PFSK-1 (cell line): ENCODE data around the gene NEK2.

ENCODE experiments used
- FOXP2 ChIP-seq: optimal IDR thresholded peaks from 2 replicates; pipeline ENCODE3; 2011; ENCODE audit warnings: borderline replicate concordance, control low read depth, inconsistent platforms; ENCODE audit not compliant: insufficient read depth; ENCODE audit errors: extremely low read length, extremely low read depth
- POLR2AphosphoS5 ChIP-seq: IDR thresholded peaks from 2 replicates; pipeline ENCODE4 v1.6.1; 2012; ENCODE audit warnings: low read depth, mild to moderate bottlenecking, control low read depth, low read length, moderate library complexity
- REST ChIP-seq, 2 experiments: IDR thresholded peaks; 2 replicates each; pipeline versions ENCODE4 v1.6.1 to v1.8.0; 2011 to 2012; ENCODE audit warnings: low read depth in 2 of 2, low read length in 2 of 2, control low read depth in 1 of 2, inconsistent platforms in 1 of 2, mild to moderate bottlenecking in 1 of 2, moderate library complexity in 1 of 2; ENCODE audit not compliant: insufficient read depth in 1 of 2
- SIN3A ChIP-seq: IDR thresholded peaks from 2 replicates; pipeline ENCODE4 v1.6.1; 2012; ENCODE audit warnings: mild to moderate bottlenecking, low read length, moderate library complexity, borderline replicate concordance; ENCODE audit not compliant: insufficient read depth
- TAF1 ChIP-seq: IDR thresholded peaks from 2 replicates; pipeline ENCODE4 v1.6.1; 2012; ENCODE audit warnings: low read length, control low read depth, borderline replicate concordance; ENCODE audit not compliant: insufficient read depth

Gene NEK2

GRCh38 chr1:211621447-211622198, 53.8 kb downstream of the NEK2 start:
- TF ChIP-seq REST (IDR thresholded peaks at IDR 0.05; ENCODE audit: insufficient read depth in 1 of 2, low read depth in 2 of 2, low read length in 2 of 2) (no peak), TAF1 (no peak), POLR2AphosphoS5 (no peak)

GRCh38 chr1:211620097-211620496, 55.3 kb downstream of the NEK2 start:
- TF ChIP-seq TAF1: no peak
- TF ChIP-seq FOXP2: no peak
- TF ChIP-seq POLR2AphosphoS5: no peak
- TF ChIP-seq SIN3A: no peak
- TF ChIP-seq REST (IDR thresholded peaks at IDR 0.05; ENCODE audit: insufficient read depth in 1 of 2, low read depth in 2 of 2, low read length in 2 of 2): no peak

GRCh38 chr1:211619033-211619996, 56.1 kb downstream of the NEK2 start:
- TF ChIP-seq TAF1 (no peak), SIN3A (no peak), REST (IDR thresholded peaks at IDR 0.05; ENCODE audit: insufficient read depth in 1 of 2, low read depth in 2 of 2, low read length in 2 of 2) (no peak), FOXP2 (no peak), POLR2AphosphoS5 (no peak)

GRCh38 chr1:211616965-211617297, 58.5 kb downstream of the NEK2 start:
- TF ChIP-seq TAF1 (no peak), POLR2AphosphoS5 (no peak), FOXP2 (no peak), SIN3A (no peak), REST (IDR thresholded peaks at IDR 0.05; ENCODE audit: insufficient read depth in 1 of 2, low read depth in 2 of 2, low read length in 2 of 2) (no peak)
